ENCODE measurements around the gene FDX2. TPM values are rescaled to one million over a fixed set of nuclear protein-coding genes. Genes with fewer than 3 reads are reported as not detected.

Gene FDX2
- total RNA-seq, 1 experiment from 2014 or later = 79.5 TPM

DNA sequence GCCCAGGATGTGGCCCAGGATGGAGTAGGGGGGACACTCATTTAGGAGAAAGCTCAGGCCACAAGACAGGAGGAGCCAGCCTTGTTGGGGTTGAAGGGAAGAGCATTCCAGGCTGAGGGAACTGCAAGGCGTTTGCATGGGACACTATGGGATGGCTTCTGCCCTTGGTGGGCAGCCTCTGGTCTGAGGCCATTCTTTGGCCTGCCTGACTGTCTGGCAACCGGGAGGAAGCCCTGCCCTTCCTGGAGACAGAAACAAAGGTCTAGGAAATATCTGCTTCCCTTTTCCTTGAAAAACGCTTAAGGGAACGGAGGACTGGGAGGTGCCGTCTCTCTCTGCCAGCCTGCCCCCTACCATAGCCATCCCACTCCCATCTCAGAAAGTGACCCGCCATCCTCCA is 47.7 kb downstream of the FDX2 start:
- no peak for DNase-seq
- H3K27ac ChIP-seq (ENCODE audit: low read length) = no peak overlapping the region

DNA sequence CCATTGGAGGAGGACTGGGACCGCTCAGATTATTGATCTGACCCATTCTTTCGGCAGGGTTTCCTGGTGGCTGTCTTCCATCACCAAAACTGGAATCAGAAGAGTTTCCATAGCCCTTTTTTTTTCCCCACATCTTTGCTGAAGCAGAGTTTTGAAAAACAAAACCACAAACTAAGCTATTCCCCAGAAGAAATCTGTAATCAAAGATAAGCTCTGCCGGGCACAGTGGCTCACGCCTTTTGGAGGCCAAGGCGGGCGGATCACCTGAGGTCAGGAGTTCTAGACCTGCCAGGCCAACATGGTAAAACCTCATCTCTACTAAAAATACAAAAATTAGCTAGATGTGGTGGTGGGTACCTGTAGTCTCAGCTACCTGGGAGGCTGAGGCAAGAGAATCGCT is 49.1 kb downstream of the FDX2 start:
- TF ChIP-seq EZH2phosphoT487 (IDR thresholded peaks at IDR 0.05; ENCODE audit: borderline replicate concordance, low read length) (no peak), EZH2 (IDR thresholded peaks at IDR 0.05; ENCODE audit: low read length, unreplicated experiment) (no peak)
- TF ChIP-seq, protein P1, sequence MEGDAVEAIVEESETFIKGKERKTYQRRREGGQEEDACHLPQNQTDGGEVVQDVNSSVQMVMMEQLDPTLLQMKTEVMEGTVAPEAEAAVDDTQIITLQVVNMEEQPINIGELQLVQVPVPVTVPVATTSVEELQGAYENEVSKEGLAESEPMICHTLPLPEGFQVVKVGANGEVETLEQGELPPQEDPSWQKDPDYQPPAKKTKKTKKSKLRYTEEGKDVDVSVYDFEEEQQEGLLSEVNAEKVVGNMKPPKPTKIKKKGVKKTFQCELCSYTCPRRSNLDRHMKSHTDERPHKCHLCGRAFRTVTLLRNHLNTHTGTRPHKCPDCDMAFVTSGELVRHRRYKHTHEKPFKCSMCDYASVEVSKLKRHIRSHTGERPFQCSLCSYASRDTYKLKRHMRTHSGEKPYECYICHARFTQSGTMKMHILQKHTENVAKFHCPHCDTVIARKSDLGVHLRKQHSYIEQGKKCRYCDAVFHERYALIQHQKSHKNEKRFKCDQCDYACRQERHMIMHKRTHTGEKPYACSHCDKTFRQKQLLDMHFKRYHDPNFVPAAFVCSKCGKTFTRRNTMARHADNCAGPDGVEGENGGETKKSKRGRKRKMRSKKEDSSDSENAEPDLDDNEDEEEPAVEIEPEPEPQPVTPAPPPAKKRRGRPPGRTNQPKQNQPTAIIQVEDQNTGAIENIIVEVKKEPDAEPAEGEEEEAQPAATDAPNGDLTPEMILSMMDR (conservative IDR thresholded peaks at IDR 0.05; ENCODE audit: low read depth, low read length) = no peak
- H3K27me3 ChIP-seq (ENCODE audit: low read length) = no peaks in the 10 kb centered on the region
- intact Hi-C loops (cut with micrococcal nuclease) = no loop called here
- H3K9me3 ChIP-seq (ENCODE audit: low read length) = no peaks in the 10 kb centered on the region
- DNase-seq = no peak
- H3K36me3 ChIP-seq (ENCODE audit: low read depth, low read length) = no peaks in the 10 kb centered on the region
- H4K20me1 ChIP-seq (ENCODE audit: low read length) = no peaks in the 10 kb centered on the region
- no peak overlapping the region for H3K4me3 ChIP-seq (ENCODE audit: low read length)
- no peaks in the 10 kb centered on the region for H3F3A ChIP-seq (ENCODE audit: low read length, unreplicated experiment)
- H3K4me1 ChIP-seq (ENCODE audit: insufficient read depth, low read length) = peaks cover 22% of the 10 kb centered on the region
- no TSS peak for BruUV-seq (replicated peaks)
- no peak overlapping the region for H2AFZ ChIP-seq (ENCODE audit: low read length)
- ChIA-PET CTCF (no interaction called here), POLR2A (ENCODE audit: unreplicated experiment) (interaction anchor here (0.7 kb wide), 1 partner anchor 548 kb away, joined by 3 read pairs; no protein-coding TSS in a partner anchor)
- H3K27ac ChIP-seq (ENCODE audit: low read length) = no peak overlapping the region
- H3K9ac ChIP-seq (ENCODE audit: low read length) = no peak overlapping the region
- H3K9me2 ChIP-seq (replicated peaks; ENCODE audit: low read length) = no peaks in the 10 kb centered on the region
- H3K4me2 ChIP-seq (ENCODE audit: low read length) = no peak overlapping the region
- no peaks in the 10 kb centered on the region for H3K79me2 ChIP-seq (ENCODE audit: low read length)
- no peak for ATAC-seq

More for the DNA sequence above, 47.7 kb downstream of the FDX2 start:
- BruUV-seq (replicated peaks) = no TSS peak
- ATAC-seq = no peak
- CTCF ChIA-PET = interaction anchor here (1.1 kb wide), 1 partner anchor 120 kb away, joined by 3 read pairs; no protein-coding TSS in a partner anchor
- H3K4me2 ChIP-seq (ENCODE audit: low read length) = no peak overlapping the region
- H3K9ac ChIP-seq (ENCODE audit: low read length) = no peak overlapping the region
- no peaks in the 10 kb centered on the region for H3K79me2 ChIP-seq (ENCODE audit: low read length)
- H3K9me2 ChIP-seq (replicated peaks; ENCODE audit: low read length) = no peaks in the 10 kb centered on the region
- H4K20me1 ChIP-seq (ENCODE audit: low read length) = no peaks in the 10 kb centered on the region
- POLR2A ChIA-PET (ENCODE audit: unreplicated experiment) = no interaction called here
- no peaks in the 10 kb centered on the region for H3F3A ChIP-seq (ENCODE audit: low read length, unreplicated experiment)
- no peaks in the 10 kb centered on the region for H3K36me3 ChIP-seq (ENCODE audit: low read depth, low read length)
- no peak overlapping the region for H3K4me3 ChIP-seq (ENCODE audit: low read length)
- H2AFZ ChIP-seq (ENCODE audit: low read length) = no peak overlapping the region
- TF ChIP-seq EZH2 (IDR thresholded peaks at IDR 0.05; ENCODE audit: low read length, unreplicated experiment) (no peak), EZH2phosphoT487 (IDR thresholded peaks at IDR 0.05; ENCODE audit: borderline replicate concordance, low read length) (no peak)
- TF ChIP-seq, protein P1 (conservative IDR thresholded peaks at IDR 0.05; ENCODE audit: low read depth, low read length) = no peak
- H3K9me3 ChIP-seq (ENCODE audit: low read length) = no peaks in the 10 kb centered on the region
- intact Hi-C loops (cut with micrococcal nuclease) = no loop called here
- H3K4me1 ChIP-seq (ENCODE audit: insufficient read depth, low read length) = peaks cover 23% of the 10 kb centered on the region
- no peaks in the 10 kb centered on the region for H3K27me3 ChIP-seq (ENCODE audit: low read length)

DNA sequence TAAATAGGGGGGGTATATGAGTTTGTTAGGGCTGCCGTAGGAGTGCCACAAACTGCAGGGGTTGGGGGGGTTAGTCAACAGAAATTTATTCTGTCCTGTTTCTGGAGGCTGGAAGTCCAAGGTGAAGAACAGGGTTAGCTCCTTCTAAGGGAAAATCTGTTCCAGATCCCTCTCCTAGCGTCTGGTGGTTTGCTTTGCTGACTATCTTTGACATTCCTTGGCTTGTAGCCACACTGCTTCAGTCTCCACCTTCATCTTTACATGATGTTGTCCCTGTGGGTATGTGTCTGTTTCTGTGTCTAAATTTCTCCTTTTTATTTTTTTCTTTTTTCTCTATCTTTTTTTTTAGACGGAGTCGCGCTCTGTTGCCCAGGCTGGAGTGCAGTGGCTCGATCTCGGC is 53.0 kb downstream of the FDX2 start:
- Histone ChIP-seq H3K27ac (ENCODE audit: low read length) (no peak overlapping the region), H3K9me3 (ENCODE audit: low read length) (no peaks in the 10 kb centered on the region), H3F3A (ENCODE audit: low read length, unreplicated experiment) (peaks cover 4% of the 10 kb centered on the region), H2AFZ (ENCODE audit: low read length) (no peak overlapping the region), H3K79me2 (ENCODE audit: low read length) (no peaks in the 10 kb centered on the region), H3K27me3 (ENCODE audit: low read length) (no peaks in the 10 kb centered on the region), H3K9ac (ENCODE audit: low read length) (no peak overlapping the region), H3K4me1 (ENCODE audit: insufficient read depth, low read length) (peaks cover 11% of the 10 kb centered on the region), H3K4me3 (ENCODE audit: low read length) (no peak overlapping the region), H3K9me2 (replicated peaks; ENCODE audit: low read length) (no peaks in the 10 kb centered on the region), H3K36me3 (ENCODE audit: low read depth, low read length) (peaks cover 13% of the 10 kb centered on the region), H3K4me2 (ENCODE audit: low read length) (no peak overlapping the region), H4K20me1 (ENCODE audit: low read length) (no peaks in the 10 kb centered on the region)
- ChIA-PET CTCF (interaction anchor here (0.5 kb wide), 1 partner anchor 128 kb away, joined by 5 read pairs; no protein-coding TSS in a partner anchor), POLR2A (ENCODE audit: unreplicated experiment) (interaction anchor here (0.6 kb wide), 1 partner anchor 162 kb away, joined by 3 read pairs; no protein-coding TSS in a partner anchor)
- DNase-seq (peak; percentile 32), ATAC-seq (no peak)
- intact Hi-C loops (cut with micrococcal nuclease) = no loop called here
- BruUV-seq (replicated peaks) = no TSS peak
- TF ChIP-seq EZH2phosphoT487 (IDR thresholded peaks at IDR 0.05; ENCODE audit: borderline replicate concordance, low read length) (no peak), EZH2 (IDR thresholded peaks at IDR 0.05; ENCODE audit: low read length, unreplicated experiment) (no peak)
- TF ChIP-seq, protein P1 (conservative IDR thresholded peaks at IDR 0.05; ENCODE audit: low read depth, low read length) = no peak
